Fibroblast of lung (primary cell): ENCODE measurements around the gene HNRNPA2B1.

Source experiments
- CTCF ChIP-seq, 2 donors: IDR thresholded peaks in 1 of 2; conservative IDR thresholded peaks in 1 of 2; 1 replicate in 1 of 2; 2 replicates in 1 of 2; pipeline ENCODE4 v1.5.1; 2011 to 2012; ENCODE audit warnings: low read length in 2 of 2, control low read depth in 1 of 2, inconsistent platforms in 1 of 2, low read depth in 1 of 2, mild to moderate bottlenecking in 1 of 2
- EZH2 ChIP-seq: IDR thresholded peaks from 2 replicates; pipeline ENCODE4 v1.5.1; 2012; ENCODE audit warnings: low read length, control low read depth, mild to moderate bottlenecking; ENCODE audit errors: missing control alignments

GRCh38 chr7:26233902-26234511, 33.5 kb upstream of the HNRNPA2B1 start:
- TF ChIP-seq CTCF (conservative IDR thresholded peaks at IDR 0.05 in 1 of 2, IDR thresholded peaks at IDR 0.05 in 1 of 2; ENCODE audit: low read depth in 1 of 2, low read length in 2 of 2) (no peak), EZH2 (no peak)
